CMK (cell line): ENCODE results near the gene KCNE1.
"Not testable (repeated sequence)": the region's sequence is repeated elsewhere in the genome, so short reads cannot be mapped to it uniquely, and the experiment has no call there.

Experiments used
- DNase-seq: peaks from one replicate; pipeline ENCODE4 v3.0.0-alpha.2; 2010; ENCODE audit warnings: low read depth

The KCNE1 gene

DNA sequence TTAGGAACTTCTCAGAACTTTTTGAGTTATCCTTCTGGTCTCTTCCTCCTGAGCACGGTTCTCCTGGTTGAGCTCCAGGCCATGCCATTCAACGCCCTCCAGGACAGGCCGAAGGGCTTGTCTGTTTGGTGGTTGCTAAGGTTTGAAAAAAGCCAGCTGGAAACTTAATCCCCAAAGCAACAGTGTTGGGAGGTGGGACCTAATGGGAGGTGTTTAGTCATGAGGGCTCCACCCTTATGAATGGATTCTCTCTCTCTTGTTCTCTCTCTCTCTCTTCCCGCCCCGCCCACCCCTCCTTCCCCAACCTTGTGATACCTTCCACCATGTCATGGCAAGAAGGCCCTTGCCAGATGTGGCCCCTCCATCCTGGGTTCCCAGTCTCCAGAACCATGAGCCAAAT lies 829 bp downstream of the KCNE1 start:
- no peak for DNase-seq

DNA sequence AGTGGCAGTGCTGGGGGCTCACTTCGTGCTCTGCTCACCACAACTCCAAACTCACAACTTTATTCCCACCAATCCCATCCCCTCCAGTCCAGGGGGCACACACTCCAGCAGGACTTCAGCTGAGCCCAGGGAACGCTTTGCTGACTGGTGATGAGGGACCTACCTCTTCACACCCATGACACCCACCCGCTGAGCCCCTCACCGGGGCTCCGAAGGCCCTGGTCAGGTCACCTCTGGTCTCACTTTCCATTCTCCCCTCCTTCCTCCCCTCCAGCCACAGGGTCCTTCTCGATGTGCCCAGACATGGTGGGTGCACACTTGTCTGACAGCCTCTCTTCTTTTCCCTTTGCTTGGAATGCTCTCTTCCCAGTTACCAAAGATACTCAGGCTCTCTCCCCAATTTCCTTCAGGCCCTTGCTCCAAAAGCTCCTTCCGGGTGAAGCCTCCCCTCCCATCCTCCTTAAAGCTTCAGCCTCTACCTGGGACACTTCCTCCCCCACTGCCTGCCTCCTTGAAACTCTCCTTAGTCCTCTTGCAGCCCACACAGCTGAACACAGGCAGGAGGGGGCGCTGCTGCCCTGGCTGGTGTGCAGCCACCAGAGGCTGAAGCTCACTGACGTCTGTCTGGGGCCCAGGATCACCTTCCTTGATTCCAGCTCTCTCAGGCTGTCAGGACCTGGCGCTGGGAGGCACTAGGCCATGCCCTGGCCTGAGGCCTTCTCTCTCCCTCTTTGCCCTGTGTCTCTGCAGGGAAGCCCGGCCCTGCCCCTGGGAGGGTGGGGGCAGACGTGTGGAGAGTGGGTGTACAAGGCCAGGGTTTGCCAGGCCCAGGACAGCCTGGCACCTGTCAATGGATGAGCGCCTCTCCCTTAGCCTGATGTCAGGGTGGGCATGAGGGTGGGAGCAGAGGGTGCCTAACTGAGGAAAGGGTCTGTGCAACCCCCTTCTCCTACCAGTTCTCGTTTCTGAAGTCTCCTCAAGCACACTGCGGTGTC lies 1.6 kb downstream of the KCNE1 start:
- DNase-seq: no peak

DNA sequence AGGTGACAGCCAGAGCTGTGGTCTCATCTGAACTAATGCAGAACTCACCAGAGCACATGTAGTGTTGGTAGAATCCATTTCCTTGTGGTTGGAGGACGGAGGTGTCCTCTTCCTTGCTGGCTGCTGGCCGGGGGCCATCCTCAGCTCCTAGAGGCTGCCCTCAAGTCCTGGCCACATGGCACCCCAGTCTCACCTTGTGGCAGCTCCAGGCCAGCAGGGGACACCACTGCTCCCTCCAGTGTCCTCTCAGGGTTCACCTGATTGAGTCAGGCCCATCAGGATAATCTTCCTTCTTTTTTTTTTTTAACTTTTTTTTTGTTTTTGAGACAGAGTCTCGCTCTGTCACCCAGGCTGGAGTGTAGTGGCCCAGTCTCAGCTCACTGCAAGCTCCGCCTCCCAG lies 2.9 kb downstream of the KCNE1 start:
- no peak for DNase-seq

DNA sequence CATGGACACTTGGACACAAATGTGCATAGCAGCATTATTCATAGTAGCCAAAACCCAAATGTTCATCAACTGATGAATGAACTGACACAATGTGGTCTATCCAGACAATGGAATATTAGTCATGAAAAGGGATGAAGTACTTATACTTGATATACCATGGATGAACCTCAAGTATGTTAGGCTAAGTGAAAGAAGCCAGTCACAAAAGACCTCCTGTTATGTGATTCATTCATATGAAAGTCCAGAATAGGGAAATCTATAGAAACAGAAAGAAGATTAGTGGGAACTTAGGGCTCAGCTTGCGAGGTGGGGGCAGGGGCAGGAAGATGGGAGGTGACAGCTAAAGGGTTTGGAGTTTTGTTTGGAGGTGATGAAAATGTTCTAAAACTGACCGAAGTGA lies 7.4 kb downstream of the KCNE1 start:
- no peak for DNase-seq

DNA sequence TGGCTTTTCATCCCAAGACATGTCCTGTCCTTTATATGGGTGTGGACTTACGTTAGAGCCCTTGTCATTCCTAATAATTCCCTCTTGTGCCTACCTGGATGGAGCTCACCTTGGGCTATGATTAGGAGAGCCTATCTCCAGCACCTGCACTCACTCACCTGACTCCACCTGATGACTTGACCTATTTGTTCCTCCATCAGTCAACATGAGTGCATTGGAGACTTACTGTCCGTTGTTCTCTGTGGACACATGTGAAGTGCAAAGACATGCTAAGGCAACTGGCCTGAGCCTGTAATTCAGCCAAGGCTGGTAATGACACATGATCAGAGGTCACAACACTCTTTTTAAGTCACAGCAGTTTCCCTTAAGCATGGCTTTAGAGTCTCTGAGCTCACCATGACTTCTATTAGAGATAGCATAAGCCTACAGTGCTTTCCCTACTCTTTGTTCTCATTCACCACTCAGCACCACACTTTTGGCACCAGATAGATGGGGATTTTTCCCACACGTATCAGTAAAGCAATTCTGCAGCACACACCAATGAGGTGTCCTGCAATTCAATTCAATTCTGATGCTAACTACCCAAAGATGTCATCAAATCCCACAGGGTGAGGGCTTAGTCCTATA lies 9.4 kb downstream of the KCNE1 start:
- DNase-seq: no peak

DNA sequence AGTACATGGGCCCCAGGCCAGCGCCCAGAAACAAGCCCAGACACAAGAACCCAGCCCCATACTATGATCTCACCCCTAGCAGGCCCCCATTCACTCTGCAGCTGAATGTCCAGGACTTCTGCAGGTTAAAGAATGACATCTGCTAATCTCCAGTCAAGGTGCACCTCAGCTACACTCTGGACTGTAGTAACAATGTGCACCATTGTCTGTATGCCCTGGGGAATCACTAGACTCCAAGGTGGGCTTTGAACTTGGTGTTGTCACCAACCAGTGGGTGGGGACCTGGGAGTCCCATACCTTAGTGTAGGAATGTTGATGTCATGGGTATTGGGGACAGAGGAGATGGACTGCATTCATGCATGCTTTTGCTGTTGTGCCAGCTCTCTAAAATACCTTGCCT lies 10.3 kb downstream of the KCNE1 start:
- no peak for DNase-seq

DNA sequence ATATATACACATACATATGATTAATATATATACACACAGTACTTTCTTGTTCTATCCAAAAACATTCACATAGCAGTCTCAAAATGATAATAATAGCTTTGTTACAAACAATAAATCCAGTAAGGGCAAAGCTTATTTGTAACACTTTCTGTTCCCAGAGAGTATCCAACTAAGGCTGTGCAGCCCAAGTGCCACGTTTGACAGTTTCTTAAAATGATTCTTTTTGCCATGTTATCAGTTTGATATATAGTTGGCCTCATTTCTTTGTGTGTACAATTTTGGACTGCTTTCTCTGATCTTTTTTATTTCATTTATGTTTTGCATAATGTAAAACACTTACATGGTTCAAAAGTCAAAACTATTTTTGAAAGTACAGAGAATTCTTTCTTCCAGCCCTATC lies 11.8 kb downstream of the KCNE1 start:
- DNase-seq: no peak

DNA sequence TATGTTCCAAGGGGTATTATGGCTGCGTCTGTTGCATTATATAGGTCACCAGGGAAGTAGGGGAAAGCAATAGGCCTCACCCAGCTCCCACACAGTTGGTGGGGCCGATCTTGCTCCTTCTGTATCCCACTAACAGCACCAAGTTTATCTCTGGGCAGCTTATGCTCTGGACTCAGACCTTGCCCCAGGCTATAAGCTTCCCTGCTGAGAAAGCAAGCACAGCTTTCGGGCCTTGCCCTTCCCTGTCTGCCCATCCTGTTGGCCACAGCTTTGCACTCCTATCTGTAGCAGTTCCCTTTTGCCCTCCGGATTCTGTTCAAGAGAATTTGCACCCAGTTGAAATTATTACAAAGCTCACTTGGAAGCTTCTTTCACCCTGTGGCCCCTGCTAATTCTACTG lies 12.9 kb downstream of the KCNE1 start:
- no peak for DNase-seq

DNA sequence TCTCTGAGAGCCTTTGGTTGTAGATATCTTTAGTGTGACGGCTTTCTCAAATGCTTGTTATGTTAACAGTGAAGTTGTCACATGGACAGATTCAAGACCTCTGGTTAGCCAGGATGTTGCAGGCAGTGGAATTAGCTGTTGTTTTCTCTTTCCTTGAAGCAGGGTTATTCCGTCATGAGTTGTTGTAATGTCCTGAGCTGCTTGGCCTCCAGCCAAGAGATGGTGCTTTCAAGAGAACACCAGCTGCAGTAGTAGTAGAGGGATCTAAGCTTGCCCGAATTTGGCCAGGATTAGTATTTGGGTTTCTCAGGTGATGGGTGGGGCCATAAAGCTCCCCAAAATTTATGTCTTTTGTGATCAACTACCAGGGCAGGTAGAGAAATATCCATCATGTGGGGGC lies 13.4 kb downstream of the KCNE1 start:
- no peak for DNase-seq

DNA sequence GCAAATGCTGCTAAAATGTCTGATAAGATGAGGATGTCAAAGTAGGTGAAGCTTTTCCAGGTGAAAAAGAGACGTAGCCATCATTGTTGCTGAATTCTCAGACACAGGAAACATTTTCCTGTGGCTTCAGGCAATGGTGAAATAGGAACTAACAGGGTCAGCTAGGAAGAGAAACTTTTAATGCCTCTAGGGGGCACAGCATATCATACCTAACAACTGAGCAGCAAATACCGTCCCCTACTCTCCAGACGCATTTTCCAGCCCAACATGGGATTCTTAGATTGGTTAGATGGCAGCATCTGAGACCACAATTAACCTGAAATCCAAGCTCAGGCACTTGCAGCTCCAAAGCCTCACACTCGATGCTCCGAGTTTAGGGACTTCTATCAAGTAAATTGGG lies 28.2 kb downstream of the KCNE1 start:
- not testable (repeated sequence) for DNase-seq

DNA sequence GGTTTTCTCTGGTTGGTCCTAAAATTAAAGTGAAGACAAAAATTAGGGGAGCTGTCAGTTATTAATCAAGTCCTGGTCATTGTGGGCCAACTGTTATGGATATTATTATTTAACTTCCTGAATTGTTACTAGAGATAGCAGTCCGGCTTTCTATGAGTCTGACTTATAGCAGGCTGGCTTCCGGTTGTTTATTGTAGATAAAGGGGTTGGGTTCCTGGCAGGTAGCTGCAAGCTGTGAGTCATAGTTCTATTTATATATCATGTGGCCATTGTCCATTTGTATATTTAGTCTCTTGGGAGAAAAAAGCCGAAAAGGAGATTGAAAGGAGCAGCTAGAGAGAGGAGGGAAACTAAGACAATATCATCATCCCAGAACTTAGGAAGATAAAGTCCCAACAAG lies 28.6 kb downstream of the KCNE1 start:
- not testable (repeated sequence) for DNase-seq

DNA sequence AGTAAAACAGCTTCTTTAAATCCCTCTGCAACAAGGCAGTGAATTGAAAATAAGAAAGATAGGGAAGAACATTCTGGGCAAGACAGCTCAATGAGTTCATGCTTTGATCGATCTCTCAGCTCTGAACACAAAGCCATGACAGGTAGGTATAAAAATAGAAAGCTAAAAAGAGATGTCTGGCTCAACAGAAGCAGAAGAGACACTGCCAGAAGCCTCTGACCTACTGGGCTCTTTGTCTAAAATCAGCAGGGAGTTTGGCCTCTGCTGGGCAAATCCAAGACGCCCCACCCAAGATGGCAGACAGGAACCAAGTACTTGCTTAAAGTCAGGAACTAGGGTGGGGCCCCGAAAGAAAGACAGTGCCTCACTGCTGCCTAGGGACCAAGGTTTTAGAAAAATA lies 44.7 kb downstream of the KCNE1 start:
- not testable (repeated sequence) for DNase-seq

DNA sequence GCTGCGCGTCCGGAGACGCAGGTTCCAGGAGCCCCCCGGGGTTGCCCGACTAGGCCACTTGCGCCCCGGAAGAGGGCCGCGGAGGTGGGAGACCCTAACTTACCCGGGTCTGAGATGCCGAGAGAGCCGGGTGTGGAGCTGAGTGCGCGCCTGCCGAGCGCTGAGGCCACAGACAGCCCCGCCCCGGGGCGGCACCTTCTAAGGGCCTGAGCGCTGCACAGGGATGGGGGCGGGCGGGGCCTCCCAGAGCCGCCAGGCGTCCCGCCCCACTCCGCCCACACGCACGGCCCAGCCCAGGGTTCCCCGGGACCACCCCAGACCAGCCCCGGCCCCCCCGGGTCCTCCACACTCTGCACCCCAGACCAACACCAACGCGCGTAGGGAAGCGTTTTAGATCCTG lies 52.6 kb downstream of the KCNE1 start:
- not testable (repeated sequence) for DNase-seq

DNA sequence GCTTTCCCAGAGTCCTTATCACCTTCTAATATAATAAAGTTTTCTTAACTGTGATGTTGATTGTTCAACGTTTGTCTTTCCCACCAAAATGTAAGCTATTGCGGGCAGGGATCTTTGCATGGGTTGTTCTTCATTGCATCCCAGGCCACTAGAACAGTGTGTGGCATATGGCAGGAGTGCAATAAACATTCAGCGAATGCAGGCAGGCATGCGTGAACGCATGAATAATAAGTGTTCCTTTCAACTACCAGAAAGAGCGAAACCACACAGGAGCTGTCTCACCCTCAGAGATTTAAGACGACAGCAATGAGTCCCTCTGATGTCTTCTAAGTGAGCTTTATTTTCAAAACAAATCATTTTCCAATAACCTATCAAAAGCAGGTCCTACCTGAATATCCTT lies 53.7 kb downstream of the KCNE1 start:
- DNase-seq: not testable (repeated sequence)

DNA sequence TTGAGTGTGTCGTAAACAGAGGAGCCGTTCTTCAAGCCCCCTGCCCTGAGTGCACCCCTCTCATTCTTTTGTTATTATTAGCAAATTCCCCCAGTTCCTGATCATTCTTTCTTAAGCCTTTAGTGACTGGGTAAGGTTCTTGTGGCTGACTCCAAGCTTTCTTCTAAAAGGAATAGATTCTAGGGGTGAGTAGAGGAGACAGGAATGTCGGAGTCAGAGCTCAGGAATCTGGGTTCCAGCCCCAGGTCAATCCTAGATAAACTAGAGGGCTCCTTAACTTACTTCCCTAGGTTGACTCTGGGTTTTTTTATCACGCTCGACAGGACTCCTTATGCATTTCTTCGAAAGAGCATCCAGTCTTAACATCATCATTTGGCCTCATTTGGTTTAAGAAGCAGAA lies 55.8 kb downstream of the KCNE1 start:
- not testable (repeated sequence) for DNase-seq

DNA sequence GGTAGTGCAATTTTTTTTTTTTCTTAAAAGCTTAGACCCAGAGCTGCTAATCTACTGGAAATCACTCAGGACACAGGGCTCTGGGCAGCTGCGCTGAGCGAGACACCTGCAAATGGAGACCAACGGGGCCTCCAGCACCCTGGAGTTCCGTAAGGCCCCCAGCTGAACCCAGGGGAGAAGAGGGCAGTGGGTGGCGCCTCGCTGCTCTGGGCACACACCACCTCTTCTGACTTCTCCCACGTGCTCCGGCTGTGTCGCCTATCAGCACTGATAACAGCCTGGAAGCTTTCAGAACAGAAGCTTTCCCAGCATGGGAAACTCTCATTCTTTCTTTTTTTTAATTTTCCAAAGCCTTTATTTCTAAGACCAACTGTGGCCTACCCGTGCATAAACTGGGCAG lies 56.4 kb downstream of the KCNE1 start:
- not testable (repeated sequence) for DNase-seq

DNA sequence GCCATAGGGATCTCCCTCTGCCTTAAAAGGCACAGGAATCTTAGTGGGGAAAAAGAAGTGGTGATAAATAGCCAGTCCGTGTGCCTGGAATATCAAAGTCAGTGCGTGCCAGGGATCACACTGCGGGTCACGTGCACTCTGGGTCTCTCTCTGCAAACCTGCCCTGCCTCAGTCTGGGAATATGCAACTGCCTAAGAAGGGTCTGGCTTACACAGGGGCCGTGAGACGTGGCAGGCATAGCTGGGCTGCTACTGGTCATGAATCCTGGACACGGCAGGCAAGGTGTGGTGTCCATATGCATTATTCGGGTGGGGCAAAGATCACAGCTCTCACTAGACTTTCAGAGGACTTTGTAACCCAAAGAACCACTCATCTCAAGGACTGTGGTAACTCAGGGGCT lies 65.0 kb downstream of the KCNE1 start:
- DNase-seq: not testable (repeated sequence)

DNA sequence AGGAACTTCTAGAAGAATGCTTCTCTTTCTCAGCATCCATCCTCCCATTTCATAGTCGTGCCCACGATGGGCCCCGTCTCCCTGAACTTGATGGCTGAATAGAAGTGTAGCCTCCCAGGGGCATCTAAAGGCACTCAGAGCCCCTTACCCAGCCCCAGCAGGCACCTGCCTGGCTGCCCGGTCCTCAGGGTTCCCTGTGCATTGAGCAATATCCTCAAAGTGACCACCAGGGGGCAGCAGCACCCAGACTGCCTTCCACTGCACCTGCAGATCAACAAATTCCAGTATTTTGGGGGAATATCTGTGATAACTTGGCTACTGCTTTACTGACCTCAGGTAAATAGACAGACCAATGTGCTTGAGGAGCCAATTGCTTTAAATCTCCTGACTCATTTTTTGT lies 68.5 kb downstream of the KCNE1 start:
- DNase-seq: not testable (repeated sequence)

DNA sequence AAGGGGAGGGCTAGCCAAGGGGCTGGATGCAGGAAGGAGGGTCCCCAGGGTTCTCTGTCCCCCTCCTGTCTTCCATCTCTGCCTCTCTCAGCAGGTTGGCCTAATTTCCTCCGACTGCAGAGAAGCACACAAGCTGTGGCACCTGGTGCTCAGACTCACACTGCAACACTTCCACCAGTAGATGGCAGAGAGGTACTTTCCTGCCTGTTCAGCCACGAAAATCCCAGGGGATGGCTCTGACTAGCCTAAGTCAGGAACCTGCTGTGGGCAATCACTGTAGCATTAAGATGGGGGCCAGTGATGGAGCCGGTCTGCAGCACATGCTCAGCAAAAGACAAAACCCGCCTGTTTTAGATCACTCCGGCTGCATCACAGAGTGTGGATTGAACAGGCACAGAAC lies 82.3 kb downstream of the KCNE1 start:
- DNase-seq: not testable (repeated sequence)

DNA sequence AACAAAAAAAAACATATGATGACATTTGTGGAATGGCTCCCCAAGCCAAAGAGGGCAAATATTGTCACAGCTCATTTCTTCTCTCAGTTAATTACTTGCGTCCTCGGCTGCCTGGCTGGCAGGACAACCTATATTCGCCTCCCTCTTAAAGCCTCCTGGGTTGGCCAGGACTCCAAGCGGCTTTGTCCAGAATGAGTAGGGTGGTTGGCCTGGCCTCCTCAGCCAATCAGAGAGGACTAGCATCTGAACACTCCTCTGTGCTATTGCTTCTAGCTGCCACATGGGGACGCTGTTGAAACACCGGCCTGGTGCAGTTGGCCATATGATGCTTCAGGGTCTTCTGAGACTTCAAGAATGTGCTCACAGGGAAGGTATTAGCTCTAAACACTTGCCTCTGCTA lies 83.6 kb downstream of the KCNE1 start:
- not testable (repeated sequence) for DNase-seq

DNA sequence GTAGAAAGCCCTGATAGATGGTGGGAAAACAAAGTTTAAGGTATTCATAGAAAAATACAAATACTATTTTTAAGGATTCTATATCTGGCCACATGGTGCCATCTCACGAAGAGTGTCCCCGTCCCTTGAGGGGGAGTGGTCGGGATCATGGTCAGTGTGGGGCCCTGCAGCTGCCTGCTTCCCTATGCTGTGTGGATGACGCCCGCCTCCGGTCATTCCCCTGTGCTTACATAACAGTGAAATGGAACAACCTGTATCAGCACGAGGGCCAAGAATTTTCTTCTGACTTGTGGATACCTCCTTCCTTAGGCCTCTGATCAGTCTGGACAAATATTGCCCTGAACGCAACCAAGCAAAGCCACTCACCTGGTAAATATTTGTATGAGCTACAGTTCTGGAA lies 84.7 kb downstream of the KCNE1 start:
- not testable (repeated sequence) for DNase-seq

DNA sequence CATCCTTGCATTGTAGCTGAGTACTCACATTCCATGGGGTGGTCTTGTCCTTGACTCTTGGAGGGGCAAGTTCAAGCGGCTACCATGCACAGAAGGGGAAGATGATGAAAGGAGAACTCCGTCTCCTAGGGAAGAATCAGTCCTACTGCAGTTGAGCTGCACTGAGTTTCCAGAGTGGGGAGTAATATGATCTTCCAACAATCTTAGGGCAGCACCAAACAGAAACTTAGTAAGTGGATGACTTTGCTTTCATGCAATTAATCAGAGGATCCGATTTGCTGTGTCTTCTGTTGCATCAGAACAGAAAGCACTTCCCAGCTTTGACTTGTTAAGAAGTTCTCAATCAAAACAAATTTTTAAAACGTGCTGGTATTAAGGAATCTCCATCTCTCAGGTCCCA lies 88.2 kb downstream of the KCNE1 start, which contains the start of gene SMIM34:
SMIM34 (minus strand) TSS at position 147 of the 400 bp plus-strand sequence; CDS start at position 35, 112 bp downstream.
- not testable (repeated sequence) for DNase-seq

DNA sequence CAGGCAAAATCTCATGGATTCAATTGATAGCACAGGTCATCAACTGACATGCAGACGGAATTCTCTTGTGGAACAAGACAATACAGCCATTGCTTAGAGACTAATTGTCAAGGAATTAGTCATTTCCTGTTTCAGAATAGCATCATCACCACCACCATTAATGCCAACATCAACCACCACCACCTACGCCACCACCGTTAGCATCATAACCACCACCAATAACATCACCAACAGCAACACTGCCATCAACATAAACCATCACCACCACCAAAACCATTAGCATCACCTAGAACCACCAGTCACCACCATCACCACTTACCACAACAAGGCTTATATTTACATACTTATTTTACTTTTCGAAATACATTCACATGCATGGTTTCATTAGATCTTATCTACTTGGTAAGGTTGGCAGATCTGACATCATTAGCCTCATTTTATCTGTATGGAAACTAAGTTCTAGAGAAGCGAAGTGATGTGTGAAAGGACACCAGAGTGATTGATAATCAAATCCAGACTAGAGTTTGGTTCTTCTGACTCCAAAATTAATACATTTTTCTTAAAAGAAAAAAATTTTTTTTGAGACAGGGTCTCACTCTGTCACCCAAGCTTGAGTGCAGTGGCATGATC lies 94.4 kb downstream of the KCNE1 start:
- DNase-seq: not testable (repeated sequence)
